ENCODE measurements around the gene SLC41A1. TPM values are rescaled to one million over a fixed set of nuclear protein-coding genes. Genes with fewer than 3 reads are reported as not detected.
A peak's percentile ranks its signal among the peaks of the same experiment; 100 is the strongest.

SLC41A1 gene
- total and polyA plus RNA-seq, 9 of the 15 experiments (the other 6 are each of a cell fraction or from before 2014, with no cell fraction given), result 4.1 to 29.3 (median 11.4) TPM

- TF ChIP-seq E2F8 (IDR thresholded peaks at IDR 0.05; ENCODE audit: low read depth, partially characterized antibody) (peak; percentile 93), CREB1 (IDR thresholded peaks at IDR 0.05) (peak; percentile 86), CREB1 (CRISPR knock-in tag; IDR thresholded peaks at IDR 0.05) (peak; percentile 58; the same call in 1 of the 2 replicates), SP2 (IDR thresholded peaks at IDR 0.05; ENCODE audit: extremely low read depth, low read depth, low read length, poor library complexity, severe bottlenecking) (peak; percentile 60), ZNF583 (CRISPR knock-in tag; IDR thresholded peaks at IDR 0.05) (0 out of 2 replicates have a peak, but pooled peaks have one; percentile 36), NFE2 (IDR thresholded peaks at IDR 0.05; ENCODE audit: low read depth) (peak; percentile 30; the same call in 1 of the 2 replicates), RAD21 (CRISPR knock-in tag; conservative IDR thresholded peaks at IDR 0.05 in 1 of 2, IDR thresholded peaks at IDR 0.05 in 1 of 2) (no peak), ARID1B (IDR thresholded peaks at IDR 0.05) (peak; percentile 57), ATF1 (CRISPR knock-in tag; IDR thresholded peaks at IDR 0.05) (no peak), ATF1 (tag; IDR thresholded peaks at IDR 0.05) (peak; percentile 95), NCOA1 (IDR thresholded peaks at IDR 0.05; ENCODE audit: low read depth) (0 out of 2 replicates have a peak, but pooled peaks have one; percentile 5), EP300 (IDR thresholded peaks at IDR 0.05; ENCODE audit: low read length) (peak; percentile 99), KDM4B (IDR thresholded peaks at IDR 0.05; ENCODE audit: borderline replicate concordance in 2 of 2, low read depth in 1 of 2) (no peak), TBL1XR1 (IDR thresholded peaks at IDR 0.05; ENCODE audit: low read length in 2 of 2) (peak in 1 of 2 experiments; percentile 38; a peak in 2 of 4 replicates), ZFP36 (IDR thresholded peaks at IDR 0.05; ENCODE audit: low read depth, low read length, partially characterized antibody) (peak; percentile 2), NCOA2 (IDR thresholded peaks at IDR 0.05; ENCODE audit: partially characterized antibody in 2 of 2) (no peak), ZNF175 (CRISPR knock-in tag; IDR thresholded peaks at IDR 0.05; ENCODE audit: low read depth) (no peak), SRF (CRISPR knock-in tag; IDR thresholded peaks at IDR 0.05) (0 out of 4 replicates have a peak, but pooled peaks of 1 of the 2 experiments have one; percentile 4), NFATC3 (IDR thresholded peaks at IDR 0.05) (0 out of 2 replicates have a peak, but pooled peaks have one; percentile 37), JUN (IDR thresholded peaks at IDR 0.05; ENCODE audit: borderline replicate concordance, low read depth, low read length) (0 out of 2 replicates have a peak, but pooled peaks have one; percentile 23), JUN (CRISPR knock-in tag; IDR thresholded peaks at IDR 0.05; ENCODE audit: borderline replicate concordance) (no peak), NR3C1 (CRISPR knock-in tag; IDR thresholded peaks at IDR 0.05) (no peak), NCOR1 (IDR thresholded peaks at IDR 0.05) (peak; percentile 62), HOMEZ (CRISPR knock-in tag; IDR thresholded peaks at IDR 0.05) (no peak)
These were observed 62.6 kb downstream of the SLC41A1 start, which contains the start of gene NUCKS1 (continued) for GRCh38 chr1:205750138-205751035.

Measured in K562 (cell line).